22Rv1 (cell line): ENCODE results near the gene ADCYAP1R1.
A peak's percentile ranks its signal among the peaks of the same experiment; 100 is the strongest.

Source experiments
- CTCF ChIP-seq: fragments of 450-650 bp; IDR thresholded peaks from 2 replicates; pipeline ENCODE4 v1.5.1; 2017; ENCODE audit warnings: mild to moderate bottlenecking
- ZFX ChIP-seq: fragments of 450-650 bp; IDR thresholded peaks from 2 replicates; pipeline ENCODE4 v1.6.1; 2017; ENCODE audit warnings: antibody characterized with exemption, borderline replicate concordance

GRCh38 chr7:31134246-31135188 lies 82.4 kb downstream of the ADCYAP1R1 start:
- TF ChIP-seq CTCF (peak; percentile 89), ZFX (no peak)
